ENCODE results near the gene CNTRL.
"Not testable (repeated sequence)": the region's sequence is repeated elsewhere in the genome, so short reads cannot be mapped to it uniquely, and the experiment has no call there.

CNTRL gene

GRCh38 chr9:121138973-121139372, 64.2 kb downstream of the CNTRL start:
- DNase-seq: no peak

DNA sequence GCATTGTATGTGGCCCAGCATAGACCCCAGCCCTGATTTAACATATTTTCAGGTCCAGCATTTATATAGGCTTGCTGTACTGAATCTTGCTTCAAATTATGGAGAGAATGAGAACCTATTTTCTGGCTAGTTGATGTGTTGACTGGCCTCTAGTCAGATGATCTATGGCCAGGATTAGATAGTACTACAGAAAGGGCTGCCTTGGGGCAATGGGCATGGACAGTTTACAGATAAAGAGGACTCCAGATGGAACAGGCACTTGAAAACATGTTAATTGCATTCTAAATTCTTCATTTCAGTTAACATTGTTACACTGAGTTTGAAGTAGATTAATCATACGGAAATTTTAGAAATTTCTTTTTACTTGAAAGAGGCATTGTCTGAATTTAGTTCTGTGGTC, 65.4 kb downstream of the CNTRL start:
- DNase-seq: no peak

GRCh38 chr9:121141306-121141705, 66.6 kb downstream of the CNTRL start:
- no peak for DNase-seq

- DNase-seq: no peak
These were observed 67.0 kb downstream of the CNTRL start for GRCh38 chr9:121141706-121142105.

DNA sequence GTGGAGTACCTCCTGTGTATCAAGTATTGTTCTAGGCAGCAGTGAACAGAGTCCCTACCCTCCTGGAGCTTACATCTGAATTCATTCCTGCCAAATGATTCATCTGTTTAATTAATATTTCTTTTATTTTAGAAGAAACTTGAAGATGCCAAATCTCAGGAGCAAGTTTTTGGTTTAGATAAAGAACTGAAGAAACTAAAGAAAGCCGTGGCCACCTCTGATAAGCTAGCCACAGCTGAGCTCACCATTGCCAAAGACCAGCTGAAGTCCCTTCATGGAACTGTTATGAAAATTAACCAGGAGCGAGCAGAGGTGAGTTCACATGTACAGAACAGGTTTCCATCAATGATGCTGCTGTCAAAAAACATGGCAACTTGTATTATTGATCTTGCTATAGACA, 69.0 kb downstream of the CNTRL start:
- DNase-seq: no peak

- no peak for DNase-seq
These were observed 69.7 kb downstream of the CNTRL start for GRCh38 chr9:121144482-121144881.

GRCh38 chr9:121150188-121150587, 75.4 kb downstream of the CNTRL start:
- no peak for DNase-seq

- DNase-seq: no peak
These were observed 78.9 kb downstream of the CNTRL start for GRCh38 chr9:121153642-121154041.

DNA sequence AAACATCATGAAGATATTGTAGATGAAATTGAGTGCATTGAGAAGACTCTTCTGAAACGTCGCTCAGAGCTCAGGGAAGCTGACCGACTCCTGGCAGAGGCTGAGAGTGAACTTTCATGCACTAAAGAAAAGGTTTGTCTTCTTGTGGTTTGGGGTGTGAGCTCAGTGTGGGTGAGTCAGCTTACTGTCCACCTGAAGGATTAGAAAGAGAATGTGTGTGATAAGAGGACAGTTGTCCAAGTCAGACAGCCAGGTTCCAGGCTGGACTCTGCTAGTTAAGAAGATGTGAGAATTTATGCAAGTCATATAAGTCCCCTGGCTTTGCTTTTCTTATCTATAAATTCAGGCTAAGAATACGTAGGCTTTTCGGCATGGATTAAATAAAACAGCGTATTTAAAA, 80.0 kb downstream of the CNTRL start:
- no peak for DNase-seq

DNA sequence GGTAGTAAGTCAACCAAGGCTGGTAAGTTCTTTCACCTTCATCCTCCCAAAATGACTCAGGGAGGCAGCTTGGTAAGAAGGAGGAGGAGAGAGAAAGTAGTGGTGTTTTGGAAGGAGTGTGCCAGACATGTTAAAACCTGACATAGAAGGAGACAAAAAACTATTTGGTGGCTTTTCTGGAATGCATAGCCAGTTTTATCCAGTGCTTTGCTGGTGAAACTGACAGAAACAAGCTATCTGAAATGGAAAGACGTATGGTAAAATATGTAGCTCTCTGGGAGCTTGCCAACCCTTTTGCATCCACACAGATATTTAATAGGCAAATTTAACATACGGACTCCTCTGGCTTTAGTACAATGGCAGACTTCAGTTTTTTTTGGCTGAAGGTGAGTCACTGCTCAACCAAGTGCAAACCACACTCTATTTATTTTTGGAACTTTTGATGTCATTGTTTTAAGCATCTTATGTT, 81.5 kb downstream of the CNTRL start:
- DNase-seq: peak in 1 of 2 donors; percentile 17

GRCh38 chr9:121157939-121158338, 83.2 kb downstream of the CNTRL start:
- DNase-seq: no peak

DNA sequence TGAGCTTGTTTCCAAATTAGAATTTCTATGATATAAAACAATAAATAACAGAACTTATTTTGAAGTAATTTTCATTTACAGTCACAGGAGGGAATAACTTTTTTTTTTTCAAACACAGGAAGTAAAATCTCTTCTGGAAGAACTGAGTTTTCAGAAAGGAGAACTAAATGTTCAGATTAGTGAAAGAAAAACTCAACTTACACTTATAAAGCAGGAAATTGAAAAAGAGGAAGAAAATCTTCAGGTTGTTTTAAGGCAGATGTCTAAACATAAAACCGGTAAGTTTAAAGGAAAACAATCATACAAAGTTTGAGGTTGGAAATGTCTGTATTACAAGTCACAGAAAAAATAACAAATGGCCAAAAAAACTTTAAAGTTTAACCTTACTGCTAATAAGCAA, 85.3 kb downstream of the CNTRL start:
- DNase-seq: no peak

DNA sequence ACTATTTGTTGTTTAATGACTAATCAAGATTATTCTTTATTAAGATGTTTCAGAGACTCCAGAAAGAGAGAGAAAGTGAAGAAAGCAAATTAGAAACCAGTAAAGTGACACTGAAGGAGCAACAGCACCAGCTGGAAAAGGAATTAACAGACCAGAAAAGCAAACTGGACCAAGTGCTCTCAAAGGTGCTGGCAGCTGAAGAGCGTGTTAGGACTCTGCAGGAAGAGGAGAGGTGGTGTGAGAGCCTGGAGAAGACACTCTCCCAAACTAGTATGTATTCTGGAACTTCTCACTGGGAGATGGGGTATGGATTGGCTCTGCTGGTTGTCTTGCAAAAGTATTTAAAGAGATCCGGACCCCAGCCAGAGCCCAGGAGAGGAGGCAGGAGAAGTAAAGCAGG, 93.3 kb downstream of the CNTRL start:
- no peak for DNase-seq

GRCh38 chr9:121169094-121169601, 94.4 kb downstream of the CNTRL start:
- DNase-seq: peak in 1 of 2 donors; percentile 27

GRCh38 chr9:121171236-121171635, 96.5 kb downstream of the CNTRL start:
- DNase-seq: no peak

DNA sequence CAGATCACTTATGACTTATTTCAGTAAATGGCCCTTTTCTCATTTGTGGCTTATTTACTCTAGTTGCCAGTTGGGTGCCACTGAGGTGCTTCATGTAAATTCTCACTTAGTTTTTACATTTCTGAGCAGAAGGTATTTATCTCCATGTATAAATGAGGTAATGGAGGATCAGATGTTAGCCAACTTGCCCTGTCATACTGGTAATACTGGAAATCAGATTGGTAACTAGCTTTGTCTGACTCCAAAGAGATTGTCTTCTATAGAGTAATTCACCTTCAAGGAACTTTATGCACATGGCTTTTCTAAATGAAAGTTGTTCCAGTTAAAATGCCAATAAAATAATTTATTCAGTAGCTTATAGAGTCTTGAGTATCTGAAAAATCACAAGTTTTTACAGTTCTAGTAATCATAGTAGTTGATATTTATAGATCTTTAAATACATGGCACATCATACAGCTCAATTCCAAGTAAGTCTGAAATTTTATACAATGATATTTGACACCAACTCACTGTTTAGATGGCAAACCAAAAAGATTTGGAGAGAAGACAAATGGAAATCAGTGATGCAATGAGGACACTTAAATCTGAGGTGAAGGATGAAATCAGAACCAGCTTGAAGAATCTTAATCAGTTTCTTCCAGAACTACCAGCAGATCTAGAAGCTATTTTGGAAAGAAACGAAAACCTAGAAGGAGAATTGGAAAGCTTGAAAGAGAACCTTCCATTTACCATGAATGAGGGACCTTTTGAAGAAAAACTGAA, 98.2 kb downstream of the CNTRL start:
- no peak for DNase-seq

DNA sequence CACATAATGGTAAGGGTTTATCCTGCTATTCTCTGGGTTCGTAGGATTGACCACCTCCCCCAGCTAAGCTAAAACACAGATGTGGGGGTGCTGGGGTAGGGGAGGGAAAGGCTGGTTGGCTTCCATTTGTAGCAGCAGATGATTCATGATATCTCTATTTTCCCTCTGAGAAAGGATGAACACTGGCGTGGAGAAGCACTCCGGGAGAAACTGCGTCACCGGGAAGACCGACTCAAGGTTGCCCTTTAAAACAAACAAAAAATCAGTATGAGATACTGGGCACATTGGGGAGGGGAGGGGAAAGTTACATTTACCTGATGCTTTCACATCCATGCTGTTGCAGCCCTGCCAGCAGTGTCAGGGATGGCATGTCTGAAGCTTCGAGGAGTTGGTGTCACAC, 98.7 kb downstream of the CNTRL start:
- DNase-seq: no peak

DNA sequence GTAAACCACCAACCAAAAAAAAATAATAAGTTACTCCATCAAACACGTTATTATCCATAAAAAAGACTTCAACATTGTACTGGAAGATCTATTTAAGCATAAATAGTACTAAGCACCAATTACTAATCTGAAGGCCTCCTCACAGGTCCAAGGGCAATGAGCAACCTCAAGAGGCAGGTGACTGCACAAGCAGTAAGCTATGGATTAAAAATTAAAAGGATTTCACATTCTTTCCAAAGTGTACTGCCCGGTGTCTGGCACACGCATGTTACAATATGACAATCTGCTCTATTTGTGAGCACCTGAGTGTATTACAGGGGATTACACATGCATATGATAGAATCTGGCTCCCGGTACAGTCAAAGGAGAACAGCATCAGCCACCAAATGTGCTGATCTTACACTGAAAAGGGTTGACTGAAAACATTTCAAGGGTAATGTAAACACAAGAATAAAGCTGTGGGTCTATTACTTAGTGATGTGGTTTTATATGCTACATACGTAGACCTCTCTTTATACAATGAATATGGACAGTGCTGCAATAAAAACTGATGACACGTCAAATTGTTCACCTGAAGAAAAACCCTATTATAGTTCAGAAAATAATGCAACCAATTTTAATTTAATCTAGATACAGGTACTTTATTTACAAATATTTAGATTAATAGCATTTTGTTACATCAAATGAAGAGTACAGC, 104.1 kb downstream of the CNTRL start:
- DNase-seq: no peak

DNA sequence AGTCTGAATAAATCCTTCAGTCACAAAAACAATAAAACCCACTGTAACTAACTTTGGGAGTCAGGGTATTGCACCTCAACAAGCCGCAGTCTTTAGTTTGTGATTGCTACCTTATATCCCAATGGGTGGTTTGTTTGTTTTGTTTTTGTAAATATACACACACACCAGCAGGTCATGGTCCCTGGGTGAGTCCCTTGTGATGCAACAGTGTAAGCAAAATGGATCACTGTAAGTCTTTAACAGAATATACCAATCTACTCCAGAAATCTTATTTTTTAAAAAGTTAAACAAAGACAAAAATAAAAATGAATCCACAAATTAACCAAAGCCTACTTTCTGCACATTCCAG, 104.6 kb downstream of the CNTRL start:
- not testable (repeated sequence) for DNase-seq

- DNase-seq: no peak
These were observed 105.4 kb downstream of the CNTRL start for GRCh38 chr9:121179930-121180681.

GRCh38 chr9:121182101-121182836, 107.5 kb downstream of the CNTRL start:
- DNase-seq: no peak

- DNase-seq: no peak
These were observed 108.2 kb downstream of the CNTRL start for GRCh38 chr9:121182989-121183388.
